K562 (cell line): ENCODE data around the gene CFAP20DC. TPM values are rescaled to one million over a fixed set of nuclear protein-coding genes. Genes with fewer than 3 reads are reported as not detected.

Source experiments
- ATAC-seq: fragments of 200-7000 bp; cut with Tn5 transposase; 3 replicates; pipeline ENCODE4 v1.9.1; 2020; ENCODE audit warnings: moderate library complexity
- BruUV-seq: library from RNA; stranded (reverse); fragments of 400-500 nt; replicated peaks from 2 replicates; lab custom pipeline; 2021; lab: Mats Ljungman, UMichigan
- CTCF ChIA-PET: fragments of 300-600 bp; formaldehyde crosslinking; extraction: SDS; loops from one replicate; lab custom pipeline; 2021; ENCODE audit warnings: low intra/inter-chr PET ratio; lab: Yijun Ruan, JAX
- POLR2A ChIA-PET: fragments of 300-600, 350-650 bp; sonication (Branson Sonifier 250); formaldehyde crosslinking; extraction: SDS; loops from one replicate; lab custom pipeline; 2021; ENCODE audit warnings: antibody characterized with exemption, inconsistent platforms; lab: Yijun Ruan, JAX
- DNase-seq, 4 experiments: peaks; one replicate each; pipeline versions ENCODE4 v3.0.0 to v3.0.0-alpha.2; 2011 to 2018; ENCODE audit warnings: low spot score in 3 of 4, mixed read lengths in 3 of 4; ENCODE audit errors: extremely low read depth in 1 of 4
- FAIRE-seq: peaks from 2 replicates; lab custom pipeline; 2011; peaks lifted over from hg19 to GRCh38; lab: Jason Lieb, UNC
- H2AFZ ChIP-seq: 2 replicates; pipeline ENCODE4 v1.6.0; 2011; ENCODE audit warnings: low read depth, low read length, control low read depth, inconsistent platforms
- H3K27ac ChIP-seq: fragments of 200-600 bp; 3 replicates; pipeline ENCODE4 v1.8.0; 2011; ENCODE audit warnings: low read depth, mild to moderate bottlenecking, control low read depth, inconsistent platforms, low read length, moderate library complexity, mixed read lengths; ENCODE audit errors: extremely low read depth
- H3K27me3 ChIP-seq, 2 experiments: fragments of 300-600 bp in 1 of 2; 2 replicates in 1 of 2; 3 replicates in 1 of 2; pipeline versions ENCODE4 v1.6.0 to v1.8.0; 2011; ENCODE audit warnings: inconsistent platforms in 2 of 2, low read length in 2 of 2, mild to moderate bottlenecking in 1 of 2, mixed read lengths in 1 of 2, moderate library complexity in 1 of 2; ENCODE audit not compliant: control insufficient read depth in 2 of 2, insufficient read depth in 2 of 2
- H3K36me3 ChIP-seq: fragments of 300-600 bp; 3 replicates; pipeline ENCODE4 v1.8.0; 2011; ENCODE audit warnings: mild to moderate bottlenecking, low read length, inconsistent platforms; ENCODE audit not compliant: control insufficient read depth, insufficient read depth
- H3K4me1 ChIP-seq, 2 experiments: fragments of 200-600 bp in 1 of 2; replicated peaks in 1 of 2; 2 replicates in 1 of 2; 3 replicates in 1 of 2; pipeline versions ENCODE4 v1.5.1 to v1.8.0; 2011; ENCODE audit warnings: inconsistent platforms in 2 of 2, low read length in 2 of 2, mild to moderate bottlenecking in 1 of 2, mixed read lengths in 1 of 2, moderate library complexity in 1 of 2; ENCODE audit not compliant: control insufficient read depth in 2 of 2, insufficient read depth in 2 of 2
- H3K4me2 ChIP-seq: 2 replicates; pipeline ENCODE4 v1.6.1; 2011; ENCODE audit warnings: low read length, control low read depth, inconsistent platforms, mixed read lengths; ENCODE audit not compliant: insufficient read depth
- H3K4me3 ChIP-seq: fragments of 200-600 bp; sonication (generic), shearing (Covaris generic); 2 replicates; pipeline ENCODE4 v1.5.1; 2016; ENCODE audit warnings: control low read depth, inconsistent platforms
- H3K79me2 ChIP-seq: fragments of 200-600 bp; 3 replicates; pipeline ENCODE4 v1.8.0; 2011; ENCODE audit warnings: low read length, inconsistent platforms; ENCODE audit not compliant: control insufficient read depth, insufficient read depth
- H3K9ac ChIP-seq, 2 experiments: 2 replicates each; pipeline versions ENCODE4 v1.6.0 to v1.6.1; 2011; ENCODE audit warnings: low read depth in 2 of 2, low read length in 2 of 2, control low read depth in 1 of 2, inconsistent platforms in 1 of 2, mild to moderate bottlenecking in 1 of 2, mixed read lengths in 1 of 2; ENCODE audit not compliant: insufficient read depth in 1 of 2
- H3K9me1 ChIP-seq: one replicate; pipeline ENCODE4 v1.6.0; 2011; ENCODE audit warnings: inconsistent platforms, mild to moderate bottlenecking, low read length, moderate library complexity; ENCODE audit not compliant: control insufficient read depth, insufficient read depth
- H3K9me3 ChIP-seq: replicated peaks from 2 replicates; pipeline ENCODE4 v1.5.1; 2011; ENCODE audit warnings: low read depth, low read length, inconsistent platforms; ENCODE audit not compliant: control insufficient read depth, insufficient read depth
- H4K20me1 ChIP-seq: replicated peaks from 2 replicates; pipeline ENCODE4 v1.6.1; 2011; ENCODE audit warnings: low read length, inconsistent platforms, mixed read lengths; ENCODE audit not compliant: control insufficient read depth, insufficient read depth
- CBX8 ChIP-seq: fragments of 200-600 bp; sonication (generic); IDR thresholded peaks from 2 replicates; pipeline ENCODE4 v1.6.1; 2012; ENCODE audit warnings: borderline replicate concordance, mixed run types, low read depth, mild to moderate bottlenecking, moderate library complexity, mixed read lengths, low read length, control low read depth, inconsistent platforms; ENCODE audit not compliant: poor library complexity, severe bottlenecking; ENCODE audit errors: extremely low read depth
- CEBPG ChIP-seq, 3 experiments: fragments of 200-800 bp in 1 of 3; sonication (Bioruptor generic) in 1 of 3; sonication (generic) in 1 of 3; formaldehyde crosslinking in 1 of 3; IDR thresholded peaks in 2 of 3; conservative IDR thresholded peaks in 1 of 3; 2 replicates each; pipeline versions ENCODE4 v1.6.1 to v1.8.0; 2016 to 2022; ENCODE audit warnings: missing compliant biosample characterization in 2 of 3, missing genetic modification characterization in 2 of 3, mild to moderate bottlenecking in 1 of 3, missing genetic modification reagents in 1 of 3
- FOXM1 ChIP-seq, 2 experiments: fragments of 450-650 bp in 1 of 2; sonication (generic) in 1 of 2; formaldehyde crosslinking in 1 of 2; IDR thresholded peaks; 2 replicates each; pipeline versions ENCODE4 v1.6.1 to v1.9.0; 2017 to 2022; ENCODE audit warnings: low read depth in 2 of 2, mild to moderate bottlenecking in 2 of 2, missing genetic modification reagents in 1 of 2, moderate library complexity in 1 of 2
- GATA2 ChIP-seq: sonication (generic); formaldehyde crosslinking; IDR thresholded peaks from 2 replicates; pipeline ENCODE4 v1.4.0; 2020; ENCODE audit warnings: mild to moderate bottlenecking, missing genetic modification reagents
- MEF2A ChIP-seq: IDR thresholded peaks from 2 replicates; pipeline ENCODE4 v1.6.1; 2011; ENCODE audit warnings: low read depth, mild to moderate bottlenecking, low read length, moderate library complexity; ENCODE audit not compliant: control insufficient read depth
- RB1 ChIP-seq: fragments of 450-650 bp; IDR thresholded peaks from 2 replicates; pipeline ENCODE4 v1.6.1; 2017; ENCODE audit warnings: low read depth, mild to moderate bottlenecking
- YBX1 ChIP-seq: fragments of 450-650 bp; IDR thresholded peaks from 2 replicates; pipeline ENCODE4 v1.7.1; 2016; ENCODE audit warnings: mild to moderate bottlenecking
- WGBS: fragments of 100-300 bp; shearing (Covaris generic); methylation state at CpG from one replicate; pipeline ENCODE4 v1.1.6; 2016; ENCODE audit warnings: low coverage, mixed read lengths; ENCODE audit not compliant: insufficient coverage; ENCODE audit errors: missing lambda C conversion rate; 5-methylcytosine and 5-hydroxymethylcytosine counted together
- in situ Hi-C: fragments of 300-500 bp; cut with MboI; formaldehyde crosslinking; loops from 4 replicates; pipeline ENCODE4 v1.15.0; 2018; ENCODE audit warnings: inconsistent platforms, mixed read lengths
- intact Hi-C: fragments of 100-400 bp; cut with micrococcal nuclease; formaldehyde crosslinking; loops from 2 replicates; pipeline ENCODE4 v1.14.2; 2022
- polyA plus RNA-seq, 8 experiments: library from polyadenylated mRNA; depleted of rRNA in 4 of 8; stranded (reverse) in 5 of 8; unstranded in 3 of 8; fragments of >200 nt; fragmentation: Nextera tagmentation in 2 of 8; fragmentation: Illumina TruSeq in 1 of 8; extraction: Ambion mirVana in 2 of 8; extraction: Trizol in 1 of 8; gene quantifications; 2 replicates each; pipeline versions ENCODE4 v1.2.1 to v1.2.3, GENCODE V29; 2011 to 2014; ENCODE audit warnings: inconsistent platforms in 1 of 8, missing spikeins in 1 of 8
- total RNA-seq, 7 experiments: library from RNA; depleted of rRNA in 6 of 7; stranded (reverse); fragments of >200 nt in 6 of 7; fragmentation: Illumina TruSeq in 2 of 7; extraction: Trizol in 2 of 7; gene quantifications; 2 replicates each; pipeline versions ENCODE4 v1.2.1 to v1.2.3, GENCODE V29; 2011 to 2021; ENCODE audit warnings: low replicate concordance in 1 of 7
- TF ChIP-seq, protein P1 (sequence below), 3 experiments: fragments of 200-800 bp in 1 of 3; sonication (Bioruptor generic) in 1 of 3; sonication (generic) in 1 of 3; formaldehyde crosslinking in 1 of 3; IDR thresholded peaks; 2 replicates each; pipeline versions ENCODE4 v1.6.1 to v1.8.0; 2016 to 2022; ENCODE audit warnings: mild to moderate bottlenecking in 2 of 3, missing compliant biosample characterization in 2 of 3, missing genetic modification characterization in 2 of 3, missing genetic modification reagents in 1 of 3
- TF ChIP-seq, protein P2 (sequence below): fragments of 250-450 bp; sonication (Bioruptor Pico); IDR thresholded peaks from 2 replicates; pipeline ENCODE4 v1.6.1; 2021; ENCODE audit warnings: mild to moderate bottlenecking

The CFAP20DC gene
- total and polyA plus RNA-seq, 9 of the 15 experiments (the other 6 are each of a cell fraction or from before 2014, with no cell fraction given): 1.6 to 5.9 (median 4.6) TPM

DNA sequence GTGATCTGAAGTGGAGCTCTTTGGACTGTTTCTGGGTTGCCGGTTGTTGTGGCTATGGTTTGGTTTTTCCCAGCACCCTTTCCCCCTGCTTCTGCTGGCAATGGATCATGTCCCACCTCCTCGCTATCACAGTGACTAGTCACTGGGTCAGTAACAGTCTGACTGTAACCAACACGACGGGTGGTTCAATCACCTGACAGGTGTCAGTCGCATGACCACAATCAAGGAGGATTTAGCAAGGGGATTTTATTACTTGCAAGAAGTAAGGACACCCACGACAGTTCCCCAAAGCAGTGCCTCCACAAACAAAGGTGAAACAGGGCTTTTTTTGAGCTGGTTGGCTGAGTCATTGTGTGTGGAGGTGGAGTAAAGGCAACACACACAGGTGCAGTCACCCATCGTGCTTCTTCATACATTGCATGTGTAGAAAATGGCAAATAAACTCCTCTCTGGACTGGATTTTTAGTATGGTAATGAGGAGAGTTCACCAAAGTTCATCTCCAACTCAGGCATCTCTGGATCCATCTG lies 324.4 kb downstream of the CFAP20DC start:
- Histone ChIP-seq H4K20me1 (no peaks in the 10 kb centered on the region), H3K36me3 (no peaks in the 10 kb centered on the region), H2AFZ (no peak overlapping the region), H3K4me2 (no peak overlapping the region), H3K27ac (no peak overlapping the region), H3K4me1 (no peaks in the 10 kb centered on the region), H3K9me1 (no peaks in the 10 kb centered on the region), H3K4me3 (no peak overlapping the region), H3K27me3 (no peaks in the 10 kb centered on the region), H3K79me2 (no peaks in the 10 kb centered on the region), H3K9me3 (no peaks in the 10 kb centered on the region), H3K9ac (no peak overlapping the region)
- ATAC-seq (no peak), FAIRE-seq (no peak), DNase-seq (no peak)
- intact Hi-C loops (no loop called here), in situ Hi-C loops (no loop called here)
- CTCF ChIA-PET: no interaction called here
- POLR2A ChIA-PET: no interaction called here
- TF ChIP-seq CEBPG (CRISPR knock-in tag; IDR thresholded peaks at IDR 0.05) (no peak), CEBPG (tag; conservative IDR thresholded peaks at IDR 0.05 in 1 of 2, IDR thresholded peaks at IDR 0.05 in 1 of 2) (no peak), CBX8 (no peak), RB1 (no peak), YBX1 (no peak), MEF2A (no peak), FOXM1 (IDR thresholded peaks at IDR 0.05; ENCODE audit: low read depth) (no peak), FOXM1 (CRISPR knock-in tag; IDR thresholded peaks at IDR 0.05; ENCODE audit: low read depth) (no peak), GATA2 (CRISPR knock-in tag) (no peak)
- TF ChIP-seq, protein P1, sequence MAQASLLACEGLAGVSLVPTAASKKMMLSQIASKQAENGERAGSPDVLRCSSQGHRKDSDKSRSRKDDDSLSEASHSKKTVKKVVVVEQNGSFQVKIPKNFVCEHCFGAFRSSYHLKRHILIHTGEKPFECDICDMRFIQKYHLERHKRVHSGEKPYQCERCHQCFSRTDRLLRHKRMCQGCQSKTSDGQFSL (CRISPR knock-in tag; IDR thresholded peaks at IDR 0.05): no peak
- TF ChIP-seq, protein P1 (tag; IDR thresholded peaks at IDR 0.05): no peak
- TF ChIP-seq, protein P2, sequence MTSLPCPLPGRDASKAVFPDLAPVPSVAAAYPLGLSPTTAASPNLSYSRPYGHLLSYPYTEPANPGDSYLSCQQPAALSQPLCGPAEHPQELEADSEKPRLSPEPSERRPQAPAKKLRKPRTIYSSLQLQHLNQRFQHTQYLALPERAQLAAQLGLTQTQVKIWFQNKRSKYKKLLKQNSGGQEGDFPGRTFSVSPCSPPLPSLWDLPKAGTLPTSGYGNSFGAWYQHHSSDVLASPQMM: no peak
- BruUV-seq: no TSS peak
- 55% methylated on average over 5 of the region's 7 CpGs for WGBS
